ENCODE results near the gene LEFTY2.

The LEFTY2 gene

DNA sequence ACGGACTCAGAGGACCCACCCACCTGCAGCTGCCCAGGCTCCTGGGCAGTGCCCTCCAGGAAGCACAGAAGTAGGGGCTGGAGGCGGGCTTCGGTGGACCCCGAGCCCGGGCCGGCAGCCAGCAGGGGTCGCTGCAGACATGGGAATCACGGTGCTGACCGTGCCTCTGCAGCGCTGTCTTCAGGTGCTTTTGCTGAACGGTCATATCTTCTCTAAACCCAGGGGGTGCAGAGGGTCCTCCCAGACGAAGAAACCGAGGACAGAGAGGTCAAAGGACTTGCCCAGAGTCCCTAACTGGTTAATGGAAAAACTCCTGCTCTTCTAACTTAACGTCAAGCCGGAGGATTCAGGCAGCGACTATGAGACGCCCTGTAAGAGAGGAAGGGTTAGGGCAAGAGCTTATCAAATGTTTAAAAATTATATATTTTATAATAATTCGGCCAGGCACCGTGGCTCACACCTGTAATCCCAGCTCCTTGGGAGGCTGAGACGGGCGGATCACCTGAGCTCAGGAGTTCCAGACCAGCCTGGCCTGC lies 21.5 kb upstream of the LEFTY2 start (continued):
- TF ChIP-seq KLF9 (tag by site-specific recombination; IDR thresholded peaks at IDR 0.05; ENCODE audit: low read depth): no peak
- TF ChIP-seq, protein P1, sequence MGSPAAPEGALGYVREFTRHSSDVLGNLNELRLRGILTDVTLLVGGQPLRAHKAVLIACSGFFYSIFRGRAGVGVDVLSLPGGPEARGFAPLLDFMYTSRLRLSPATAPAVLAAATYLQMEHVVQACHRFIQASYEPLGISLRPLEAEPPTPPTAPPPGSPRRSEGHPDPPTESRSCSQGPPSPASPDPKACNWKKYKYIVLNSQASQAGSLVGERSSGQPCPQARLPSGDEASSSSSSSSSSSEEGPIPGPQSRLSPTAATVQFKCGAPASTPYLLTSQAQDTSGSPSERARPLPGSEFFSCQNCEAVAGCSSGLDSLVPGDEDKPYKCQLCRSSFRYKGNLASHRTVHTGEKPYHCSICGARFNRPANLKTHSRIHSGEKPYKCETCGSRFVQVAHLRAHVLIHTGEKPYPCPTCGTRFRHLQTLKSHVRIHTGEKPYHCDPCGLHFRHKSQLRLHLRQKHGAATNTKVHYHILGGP (tag by site-specific recombination; IDR thresholded peaks at IDR 0.05): no peak
- TF ChIP-seq ZNF585B (tag by site-specific recombination; IDR thresholded peaks at IDR 0.05): no peak
- TF ChIP-seq YY1 (tag by site-specific recombination; IDR thresholded peaks at IDR 0.05): no peak
- peak; percentile 92; the same call in 1 of the 2 replicates for TF ChIP-seq ZNF561 (tag by site-specific recombination; IDR thresholded peaks at IDR 0.05; ENCODE audit: borderline replicate concordance)
- no peak for TF ChIP-seq ZNF624 (tag by site-specific recombination; IDR thresholded peaks at IDR 0.05)
- no peak for TF ChIP-seq ZNF792 (tag by site-specific recombination; IDR thresholded peaks at IDR 0.05)
- TF ChIP-seq, protein P2, sequence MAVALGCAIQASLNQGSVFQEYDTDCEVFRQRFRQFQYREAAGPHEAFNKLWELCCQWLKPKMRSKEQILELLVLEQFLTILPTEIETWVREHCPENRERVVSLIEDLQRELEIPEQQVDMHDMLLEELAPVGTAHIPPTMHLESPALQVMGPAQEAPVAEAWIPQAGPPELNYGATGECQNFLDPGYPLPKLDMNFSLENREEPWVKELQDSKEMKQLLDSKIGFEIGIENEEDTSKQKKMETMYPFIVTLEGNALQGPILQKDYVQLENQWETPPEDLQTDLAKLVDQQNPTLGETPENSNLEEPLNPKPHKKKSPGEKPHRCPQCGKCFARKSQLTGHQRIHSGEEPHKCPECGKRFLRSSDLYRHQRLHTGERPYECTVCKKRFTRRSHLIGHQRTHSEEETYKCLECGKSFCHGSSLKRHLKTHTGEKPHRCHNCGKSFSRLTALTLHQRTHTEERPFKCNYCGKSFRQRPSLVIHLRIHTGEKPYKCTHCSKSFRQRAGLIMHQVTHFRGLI (tag by site-specific recombination; IDR thresholded peaks at IDR 0.05): no peak
- no peak for TF ChIP-seq IKZF3 (tag by site-specific recombination; IDR thresholded peaks at IDR 0.05)
- no peak for TF ChIP-seq KLF10 (tag by site-specific recombination; IDR thresholded peaks at IDR 0.05)
- no peak for TF ChIP-seq ZNF626 (tag by site-specific recombination; IDR thresholded peaks at IDR 0.05)
- TF ChIP-seq ZNF16 (tag by site-specific recombination; IDR thresholded peaks at IDR 0.05; ENCODE audit: low read depth): no peak
- no peak for TF ChIP-seq ZNF239 (tag by site-specific recombination; IDR thresholded peaks at IDR 0.05)
- TF ChIP-seq ZNF223 (tag by site-specific recombination; IDR thresholded peaks at IDR 0.05): no peak
- TF ChIP-seq, protein P3, sequence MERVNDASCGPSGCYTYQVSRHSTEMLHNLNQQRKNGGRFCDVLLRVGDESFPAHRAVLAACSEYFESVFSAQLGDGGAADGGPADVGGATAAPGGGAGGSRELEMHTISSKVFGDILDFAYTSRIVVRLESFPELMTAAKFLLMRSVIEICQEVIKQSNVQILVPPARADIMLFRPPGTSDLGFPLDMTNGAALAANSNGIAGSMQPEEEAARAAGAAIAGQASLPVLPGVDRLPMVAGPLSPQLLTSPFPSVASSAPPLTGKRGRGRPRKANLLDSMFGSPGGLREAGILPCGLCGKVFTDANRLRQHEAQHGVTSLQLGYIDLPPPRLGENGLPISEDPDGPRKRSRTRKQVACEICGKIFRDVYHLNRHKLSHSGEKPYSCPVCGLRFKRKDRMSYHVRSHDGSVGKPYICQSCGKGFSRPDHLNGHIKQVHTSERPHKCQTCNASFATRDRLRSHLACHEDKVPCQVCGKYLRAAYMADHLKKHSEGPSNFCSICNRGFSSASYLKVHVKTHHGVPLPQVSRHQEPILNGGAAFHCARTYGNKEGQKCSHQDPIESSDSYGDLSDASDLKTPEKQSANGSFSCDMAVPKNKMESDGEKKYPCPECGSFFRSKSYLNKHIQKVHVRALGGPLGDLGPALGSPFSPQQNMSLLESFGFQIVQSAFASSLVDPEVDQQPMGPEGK (tag by site-specific recombination; IDR thresholded peaks at IDR 0.05): peak; percentile 59
- TF ChIP-seq, protein P4, sequence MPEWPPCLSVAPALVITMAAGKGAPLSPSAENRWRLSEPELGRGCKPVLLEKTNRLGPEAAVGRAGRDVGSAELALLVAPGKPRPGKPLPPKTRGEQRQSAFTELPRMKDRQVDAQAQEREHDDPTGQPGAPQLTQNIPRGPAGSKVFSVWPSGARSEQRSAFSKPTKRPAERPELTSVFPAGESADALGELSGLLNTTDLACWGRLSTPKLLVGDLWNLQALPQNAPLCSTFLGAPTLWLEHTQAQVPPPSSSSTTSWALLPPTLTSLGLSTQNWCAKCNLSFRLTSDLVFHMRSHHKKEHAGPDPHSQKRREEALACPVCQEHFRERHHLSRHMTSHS (tag by site-specific recombination; IDR thresholded peaks at IDR 0.05): no peak
- TF ChIP-seq TCF7L2 (IDR thresholded peaks at IDR 0.05; ENCODE audit: borderline replicate concordance, low read depth, low read length): no peak
- no peak for TF ChIP-seq ZNF48 (tag by site-specific recombination; IDR thresholded peaks at IDR 0.05)
- TF ChIP-seq ZNF280D (tag by site-specific recombination; IDR thresholded peaks at IDR 0.05): no peak
- TF ChIP-seq ZNF843 (tag by site-specific recombination; IDR thresholded peaks at IDR 0.05): no peak
- TF ChIP-seq ZNF423 (tag by site-specific recombination; IDR thresholded peaks at IDR 0.05): 0 out of 2 replicates have a peak, but pooled peaks have one; percentile 23
- no peak for TF ChIP-seq ZNF174 (tag by site-specific recombination; IDR thresholded peaks at IDR 0.05)
- TF ChIP-seq ZNF391 (tag by site-specific recombination; IDR thresholded peaks at IDR 0.05; ENCODE audit: borderline replicate concordance, low read depth): no peak
- no peak for TF ChIP-seq ZNF416 (tag by site-specific recombination; IDR thresholded peaks at IDR 0.05)
- no peak for TF ChIP-seq ATF2 (tag by site-specific recombination; IDR thresholded peaks at IDR 0.05; ENCODE audit: low read depth)
- peak; percentile 91 for TF ChIP-seq ZFP69B (tag by site-specific recombination; IDR thresholded peaks at IDR 0.05)
- TF ChIP-seq ZSCAN16 (tag by site-specific recombination; IDR thresholded peaks at IDR 0.05): no peak
- TF ChIP-seq ZNF558 (tag by site-specific recombination; IDR thresholded peaks at IDR 0.05): no peak
- no peak for TF ChIP-seq ZNF292 (tag by site-specific recombination; IDR thresholded peaks at IDR 0.05; ENCODE audit: borderline replicate concordance, low read depth)
- TF ChIP-seq ZNF335 (tag by site-specific recombination; conservative IDR thresholded peaks at IDR 0.05): no peak
- TF ChIP-seq ZNF157 (tag by site-specific recombination; IDR thresholded peaks at IDR 0.05): no peak
- TF ChIP-seq ZNF510 (tag by site-specific recombination; IDR thresholded peaks at IDR 0.05; ENCODE audit: insufficient replicate concordance): no peak

Measured in HEK293 (cell line).